Ovary (tissue), 10 donors: ENCODE measurements around the gene LRRC59. TPM values are rescaled to one million over a fixed set of nuclear protein-coding genes. Genes with fewer than 3 reads are reported as not detected.

ENCODE experiments used
- DNase-seq, 5 donors: peaks; one replicate each; pipeline ENCODE4 v3.0.0-alpha.2; 2019 to 2020
- H3K27ac ChIP-seq, 2 donors: fragments of 200-600 bp; one replicate each; pipeline versions ENCODE4 v1.5.1 to v1.8.0; 2019 to 2022
- H3K27me3 ChIP-seq: fragments of 200-600 bp; one replicate; pipeline ENCODE4 v1.8.0; 2022
- H3K36me3 ChIP-seq: fragments of 200-600 bp; sonication (generic); one replicate; pipeline ENCODE4 v1.5.1; 2019
- H3K4me1 ChIP-seq: one replicate; pipeline ENCODE4 v1.8.1; 2013; ENCODE audit warnings: mild to moderate bottlenecking, moderate library complexity; ENCODE audit not compliant: insufficient read depth
- H3K4me3 ChIP-seq: fragments of 200-600 bp; sonication (generic); one replicate; pipeline ENCODE4 v1.5.1; 2017
- H3K9me3 ChIP-seq, 2 donors: fragments of 200-600 bp in 1 of 2; sonication (generic) in 1 of 2; one replicate each; pipeline versions ENCODE4 v1.5.1 to v1.8.1; 2013 to 2019; ENCODE audit warnings: mild to moderate bottlenecking in 1 of 2, moderate library complexity in 1 of 2
- EP300 ChIP-seq: sonication (generic); formaldehyde crosslinking; IDR thresholded peaks from one replicate; pipeline ENCODE4 v1.6.1; 2017; ENCODE audit warnings: antibody characterized with exemption
- POLR2A ChIP-seq: fragments of 450-650 bp; IDR thresholded peaks from one replicate; pipeline ENCODE4 v1.6.1; 2017; ENCODE audit warnings: antibody characterized with exemption, mild to moderate bottlenecking, moderate library complexity
- WGBS, 3 donors: extraction: QIAGEN DNeasy Blood & Tissue Kit in 1 of 3; methylation state at CpG; one replicate each; pipeline versions ENCODE4 v1.1.5 to v1.1.7; 2013 to 2017; 5-methylcytosine and 5-hydroxymethylcytosine counted together
- intact Hi-C, 4 donors: fragments of 100-400 bp; cut with DNase I; formaldehyde crosslinking; loops; one replicate each; pipeline versions ENCODE4 v1.11.0 to v1.15.1; 2022 to 2023
- long read RNA-seq, 3 donors: library from polyadenylated mRNA in 2 of 3; unstranded in 2 of 3; transcript quantifications; one replicate each; pipeline ENCODE4 v2.0.0 and lab custom pipeline, GENCODE V29; 2021 to 2026
- polyA plus RNA-seq, 2 donors: library from polyadenylated mRNA; stranded (reverse); fragments of 200-250 nt in 1 of 2; fragments of 350-450 nt in 1 of 2; fragmentation: Illumina TruSeq in 1 of 2; extraction: RNeasy Lipid Tissue Mini Kit (QIAGEN cat#74804) in 1 of 2; gene quantifications; one replicate each; pipeline ENCODE4 v1.2.3, GENCODE V29; 2013 to 2014
- total RNA-seq, 7 donors: library from RNA; depleted of rRNA in 2 of 7; stranded (reverse); fragments of >200 nt in 2 of 7; fragmentation: NEBNext Ultra II Directional in 3 of 7; extraction: Animal tissue kit (Norgen Biotek cat#: 25700) in 3 of 7; gene quantifications; one replicate each; pipeline versions ENCODE4 v1.1.0 to v1.2.4, GENCODE V29; 2016 to 2023
- TF ChIP-seq, protein P1 (sequence below), 3 donors: fragments of 450-650 bp in 2 of 3; fragments of 200-600 bp in 1 of 3; IDR thresholded peaks; one replicate each; pipeline versions ENCODE4 v1.5.1 to v1.8.0; 2016 to 2022; ENCODE audit warnings: antibody characterized with exemption in 3 of 3, mild to moderate bottlenecking in 1 of 3
- donor health status: DM: no; HTN: no; CAD: no; lungs with moderate emphysema.
- donor health status: DM: no; HTN: no; CAD: no.
- donor health status: Bipolar disorder and iron deficiency.
- donor health status: DM: yes; HTN: yes; CAD: no.
- donor health status: DM: no; HTN: no; CAD: no.
- donor health status: DM: yes; HTN: yes; CAD: no.

The LRRC59 gene
- total RNA-seq: 10 to 100 TPM; 18.4 to 64.5 (median 41.0) TPM
- 10 to 100 TPM; 22.5 to 71.4 TPM for polyA plus RNA-seq
- long read RNA-seq, donor 1, transcript LRRC59-201 (7 exons, 2,910 nt): major isoform, 57 of 67 reads
- long read RNA-seq, donor 1, partial matches to known transcripts: 5 of 67 reads
- long read RNA-seq, donor 1, other reads (novel, unspliced or antisense): 5 of 67 reads
- long read RNA-seq, donor 2, transcript LRRC59-201 (7 exons, 2,910 nt): major isoform, 21 of 22 reads
- long read RNA-seq, donor 2, partial matches to known transcripts: 0 of 22 reads
- long read RNA-seq, donor 2, other reads (novel, unspliced or antisense): 0 of 22 reads
- long read RNA-seq, donor 3, transcript LRRC59-201 (7 exons, 2,910 nt): major isoform, 72 of 98 reads
- long read RNA-seq, donor 3, partial matches to known transcripts: 25 of 98 reads
- long read RNA-seq, donor 3, other reads (novel, unspliced or antisense): 1 of 98 reads

DNA sequence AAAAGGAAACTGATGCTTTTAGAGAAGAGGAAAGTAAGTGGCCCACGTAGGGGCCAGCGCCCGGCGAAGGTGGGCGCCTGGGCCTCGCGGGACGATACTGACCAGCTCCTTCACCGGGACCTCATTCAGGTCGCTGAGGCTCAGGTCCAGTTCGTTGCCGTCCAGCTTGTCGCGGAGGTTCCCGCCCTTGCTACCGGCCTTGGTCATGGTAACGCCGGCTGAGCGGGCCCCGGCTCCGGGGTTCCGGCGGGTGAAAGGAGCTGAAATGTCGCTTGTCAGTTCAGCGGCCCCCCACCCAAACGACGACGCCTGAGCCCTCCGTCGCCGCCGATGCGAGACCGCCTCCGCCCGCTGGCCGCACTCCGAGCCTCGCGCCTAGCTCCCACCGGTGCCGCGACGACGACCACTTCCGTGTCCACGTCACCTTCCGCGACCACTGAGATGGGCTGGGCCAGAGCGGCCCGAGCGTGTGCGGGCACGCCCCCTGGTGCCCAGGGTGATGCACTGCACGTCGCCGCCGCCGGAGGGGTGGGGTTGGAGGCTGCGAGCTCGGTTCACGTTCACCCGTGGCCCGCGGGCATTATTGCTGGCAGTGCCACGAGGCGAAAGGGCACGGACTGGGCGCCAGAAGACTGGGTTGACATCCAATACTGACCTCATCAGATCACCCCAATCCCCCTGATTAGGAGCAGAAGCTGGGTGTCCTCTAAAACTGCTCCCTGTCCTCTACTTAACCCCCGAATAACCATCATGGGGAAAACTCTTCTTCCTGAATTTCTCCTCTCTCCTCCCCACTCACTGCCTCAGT is at the start of gene LRRC59:
TSS of gene LRRC59 (minus strand) at position 413 of the 808 bp plus-strand sequence. CDS start at position 207, 206 bp downstream.
- H3K9me3 ChIP-seq: no peaks in the 10 kb centered on the region
- intact Hi-C loops: no loop called here
- H3K27me3 ChIP-seq: no peaks in the 10 kb centered on the region
- peak within 1 kb of the TSS; percentile 95 for H3K4me3 ChIP-seq
- peaks cover 5% of the 10 kb centered on the region for H3K4me1 ChIP-seq
- H3K27ac ChIP-seq: peak within 1 kb of the TSS in 1 of 2 donors; percentile 13
- TF ChIP-seq POLR2A (peak; percentile 85), EP300 (no peak)
- TF ChIP-seq, protein P1, sequence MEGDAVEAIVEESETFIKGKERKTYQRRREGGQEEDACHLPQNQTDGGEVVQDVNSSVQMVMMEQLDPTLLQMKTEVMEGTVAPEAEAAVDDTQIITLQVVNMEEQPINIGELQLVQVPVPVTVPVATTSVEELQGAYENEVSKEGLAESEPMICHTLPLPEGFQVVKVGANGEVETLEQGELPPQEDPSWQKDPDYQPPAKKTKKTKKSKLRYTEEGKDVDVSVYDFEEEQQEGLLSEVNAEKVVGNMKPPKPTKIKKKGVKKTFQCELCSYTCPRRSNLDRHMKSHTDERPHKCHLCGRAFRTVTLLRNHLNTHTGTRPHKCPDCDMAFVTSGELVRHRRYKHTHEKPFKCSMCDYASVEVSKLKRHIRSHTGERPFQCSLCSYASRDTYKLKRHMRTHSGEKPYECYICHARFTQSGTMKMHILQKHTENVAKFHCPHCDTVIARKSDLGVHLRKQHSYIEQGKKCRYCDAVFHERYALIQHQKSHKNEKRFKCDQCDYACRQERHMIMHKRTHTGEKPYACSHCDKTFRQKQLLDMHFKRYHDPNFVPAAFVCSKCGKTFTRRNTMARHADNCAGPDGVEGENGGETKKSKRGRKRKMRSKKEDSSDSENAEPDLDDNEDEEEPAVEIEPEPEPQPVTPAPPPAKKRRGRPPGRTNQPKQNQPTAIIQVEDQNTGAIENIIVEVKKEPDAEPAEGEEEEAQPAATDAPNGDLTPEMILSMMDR (IDR thresholded peaks at IDR 0.05): peak; percentile 93 to 97 (median 96)
- 1% methylated on average over 64 to 70 of the region's 70 CpGs for WGBS, 3 donors
- no peaks in the 10 kb centered on the region for H3K36me3 ChIP-seq
- DNase-seq: peak; percentile 86 to 94 (median 88)

DNA sequence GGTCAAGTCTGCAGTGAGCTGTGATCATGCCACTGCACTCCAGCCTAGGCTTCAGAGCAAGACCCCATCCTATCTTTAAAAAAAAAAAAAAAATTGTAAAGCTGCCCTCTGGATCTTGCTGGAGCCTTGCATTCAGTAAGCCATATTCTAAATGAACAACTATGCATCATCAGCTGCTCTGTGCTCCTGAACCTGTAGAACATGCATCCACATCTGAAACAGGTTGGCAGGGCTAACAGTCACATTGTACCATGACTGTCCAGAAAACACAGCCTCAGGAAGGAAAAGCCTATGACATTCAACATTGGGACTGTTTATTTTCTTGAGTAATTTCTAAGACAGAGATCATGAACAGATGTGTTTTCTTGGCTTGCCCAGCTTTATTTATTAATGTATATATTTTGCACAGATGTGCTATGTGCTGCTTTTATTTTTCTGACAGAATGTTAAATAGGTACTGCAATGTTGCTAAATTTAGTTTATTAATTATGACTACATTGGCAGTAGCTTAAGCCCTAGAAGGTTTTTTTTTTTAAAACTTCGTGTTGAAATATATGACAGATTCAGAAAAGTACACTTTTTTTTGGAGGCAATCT is 48.5 kb upstream of the LRRC59 start:
- H3K4me3 ChIP-seq: no peak overlapping the region
- TF ChIP-seq, protein P1 (IDR thresholded peaks at IDR 0.05): no peak
- TF ChIP-seq EP300: no peak
- TF ChIP-seq POLR2A: no peak
- intact Hi-C loops: no loop called here
- H3K4me1 ChIP-seq: no peaks in the 10 kb centered on the region
- H3K36me3 ChIP-seq: no peaks in the 10 kb centered on the region
- no peaks in the 10 kb centered on the region for H3K9me3 ChIP-seq
- 20 to 43% (median 21%) methylated on average over 1 of the region's 1 CpG for WGBS, 3 donors
- no peak for DNase-seq
- H3K27ac ChIP-seq: no peak overlapping the region
- no peaks in the 10 kb centered on the region for H3K27me3 ChIP-seq

DNA sequence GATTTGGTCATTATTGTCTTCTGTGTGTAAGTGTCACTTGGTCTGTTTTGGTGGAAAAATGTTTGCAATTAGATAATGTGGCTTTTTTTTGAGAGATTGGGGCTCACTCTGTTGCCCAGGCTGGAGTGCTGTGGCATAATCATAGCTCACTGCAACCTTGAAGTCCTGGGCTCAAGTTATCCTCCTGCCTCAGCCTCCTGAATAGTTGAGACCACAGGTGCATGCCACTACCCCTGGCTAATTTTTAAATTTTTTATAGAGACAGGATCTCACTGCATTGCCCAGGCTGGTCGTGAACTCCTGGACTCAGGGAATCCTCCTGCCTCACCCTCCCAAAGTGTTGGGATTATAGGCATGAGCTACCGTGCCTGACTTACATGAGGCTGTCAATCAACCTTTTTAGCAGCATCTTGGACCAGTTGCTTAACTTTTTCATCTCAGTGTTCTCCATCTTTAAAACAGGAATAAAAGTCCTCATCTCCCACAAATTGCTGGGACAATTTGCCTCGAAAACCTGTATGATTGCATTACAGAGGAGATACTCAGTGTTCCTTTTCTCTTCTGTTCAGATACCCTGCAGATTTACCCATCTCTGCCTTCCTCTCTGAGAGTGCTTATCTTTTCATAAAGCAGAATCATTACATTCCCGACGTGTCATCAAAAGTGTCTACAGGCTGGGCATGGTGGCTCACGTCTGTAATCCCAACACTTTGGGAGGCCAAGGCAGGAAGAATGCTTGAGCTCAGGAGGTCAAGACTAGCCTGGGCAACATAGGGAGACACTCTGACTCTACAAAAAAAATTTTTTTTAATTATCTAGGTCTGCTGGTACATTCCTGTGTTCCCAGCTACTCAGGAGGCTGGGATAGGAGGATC is 47.8 kb upstream of the LRRC59 start:
- intact Hi-C loops: no loop called here
- no peak for TF ChIP-seq POLR2A
- TF ChIP-seq, protein P1 (IDR thresholded peaks at IDR 0.05): no peak
- TF ChIP-seq EP300: no peak
- H3K27me3 ChIP-seq: no peaks in the 10 kb centered on the region
- 89 to 95% (median 93%) methylated on average over 6 of the region's 6 CpGs for WGBS, 3 donors
- H3K4me1 ChIP-seq: no peaks in the 10 kb centered on the region
- H3K36me3 ChIP-seq: no peaks in the 10 kb centered on the region
- no peak for DNase-seq
- H3K4me3 ChIP-seq: no peak overlapping the region
- H3K27ac ChIP-seq: no peak overlapping the region
- no peaks in the 10 kb centered on the region for H3K9me3 ChIP-seq
